H1 (cell line): Measurements from ENCODE around the gene NRAS. TPM values are rescaled to one million over a fixed set of nuclear protein-coding genes. Genes with fewer than 3 reads are reported as not detected.
A peak's percentile ranks its signal among the peaks of the same experiment; 100 is the strongest.

Source experiments
- CTCF ChIA-PET: fragments of 300-600 bp; sonication (Branson Sonifier 250); formaldehyde crosslinking; loops from one replicate; lab custom pipeline; 2021; ENCODE audit not compliant: partially characterized antibody; lab: Charles Lee
- POLR2A ChIA-PET: fragments of 300-600 bp; sonication (Branson Sonifier 250); formaldehyde crosslinking; loops from one replicate; lab custom pipeline; 2021; ENCODE audit warnings: inconsistent platforms; ENCODE audit not compliant: partially characterized antibody; lab: Charles Lee
- DNase-seq, 2 experiments: peaks; one replicate each; pipeline versions ENCODE4 v3.0.0 to v3.0.0-alpha.2; 2010 to 2022; ENCODE audit warnings: low spot score in 2 of 2, low read depth in 1 of 2, mixed read lengths in 1 of 2
- FAIRE-seq: peaks from 2 replicates; lab custom pipeline; 2011; peaks lifted over from hg19 to GRCh38; lab: Jason Lieb, UNC
- H2AFZ ChIP-seq: 2 replicates; pipeline ENCODE4 v1.8.1; 2012; ENCODE audit warnings: low read length, inconsistent platforms
- H2AK5ac ChIP-seq: 2 replicates; pipeline ENCODE4 v1.6.1; 2013; ENCODE audit warnings: low read depth, low read length
- H2BK120ac ChIP-seq: replicated peaks from 2 replicates; pipeline ENCODE3; 2013; ENCODE audit warnings: low read depth, low read length, inconsistent platforms
- H2BK12ac ChIP-seq: 2 replicates; pipeline ENCODE4 v1.6.1; 2013; ENCODE audit warnings: low read depth, low read length
- H2BK15ac ChIP-seq: 2 replicates; pipeline ENCODE4 v1.6.1; 2013; ENCODE audit warnings: low read length
- H2BK20ac ChIP-seq: 2 replicates; pipeline ENCODE4 v1.6.1; 2013; ENCODE audit warnings: low read length
- H2BK5ac ChIP-seq: 2 replicates; pipeline ENCODE4 v1.6.1; 2013; ENCODE audit warnings: low read depth, low read length
- H3K14ac ChIP-seq: 2 replicates; pipeline ENCODE4 v1.6.1; 2013; ENCODE audit warnings: inconsistent platforms; ENCODE audit not compliant: insufficient read length
- H3K18ac ChIP-seq: 2 replicates; pipeline ENCODE4 v1.6.1; 2013; ENCODE audit warnings: low read length; ENCODE audit errors: extremely low read depth
- H3K23ac ChIP-seq: 2 replicates; pipeline ENCODE4 v1.6.1; 2013; ENCODE audit warnings: inconsistent platforms; ENCODE audit not compliant: insufficient read length
- H3K23me2 ChIP-seq: 2 replicates; pipeline ENCODE4 v1.6.1; 2013; ENCODE audit warnings: low read depth, low read length
- H3K27ac ChIP-seq: 2 replicates; pipeline ENCODE4 v1.6.1; 2011; ENCODE audit warnings: low read depth, low read length, inconsistent platforms
- H3K27me3 ChIP-seq, 4 experiments: replicated peaks in 1 of 4; 1 replicate in 1 of 4; 2 replicates in 3 of 4; pipeline versions ENCODE4 v1.6.1 to v1.8.1; 2011 to 2013; ENCODE audit warnings: low read length in 3 of 4, mild to moderate bottlenecking in 3 of 4, inconsistent platforms in 2 of 4, mixed read lengths in 2 of 4, moderate library complexity in 1 of 4; ENCODE audit not compliant: control insufficient read depth in 3 of 4, insufficient read depth in 3 of 4; ENCODE audit errors: extremely low read depth in 1 of 4
- H3K36me3 ChIP-seq, 4 experiments: 2 replicates each; pipeline versions ENCODE4 v1.6.1 to v1.8.1; 2011 to 2013; ENCODE audit warnings: mild to moderate bottlenecking in 4 of 4, low read length in 3 of 4, moderate library complexity in 2 of 4, control low read depth in 1 of 4, inconsistent platforms in 1 of 4; ENCODE audit not compliant: insufficient read depth in 4 of 4, control insufficient read depth in 2 of 4
- H3K4ac ChIP-seq: replicated peaks from 2 replicates; pipeline ENCODE3; 2013; ENCODE audit warnings: low read length, low read depth, mixed read lengths, inconsistent platforms; ENCODE audit not compliant: insufficient read length
- H3K4me1 ChIP-seq, 4 experiments: replicated peaks in 1 of 4; 1 replicate in 1 of 4; 2 replicates in 3 of 4; pipeline versions ENCODE4 v1.6.1 to v1.8.1; 2011 to 2013; ENCODE audit warnings: low read length in 3 of 4, inconsistent platforms in 2 of 4, mixed read lengths in 1 of 4; ENCODE audit not compliant: insufficient read depth in 4 of 4, control insufficient read depth in 3 of 4
- H3K4me2 ChIP-seq, 2 experiments: 2 replicates each; pipeline versions ENCODE4 v1.6.1 to v1.8.1; 2011 to 2013; ENCODE audit warnings: low read depth in 2 of 2, low read length in 2 of 2, control low read depth in 1 of 2, inconsistent platforms in 1 of 2, mild to moderate bottlenecking in 1 of 2; ENCODE audit not compliant: insufficient read depth in 1 of 2
- H3K4me3 ChIP-seq, 4 experiments: fragments of 200-600, 300-600 bp in 1 of 4; sonication (generic), shearing (Covaris generic), sonication (Bioruptor Twin) in 1 of 4; 2 replicates each; pipeline versions ENCODE4 v1.5.1 to v1.8.1; 2011 to 2016; ENCODE audit warnings: low read length in 4 of 4, low read depth in 3 of 4, control low read depth in 2 of 4, inconsistent platforms in 2 of 4, mild to moderate bottlenecking in 2 of 4, mixed read lengths in 1 of 4, moderate library complexity in 1 of 4; ENCODE audit not compliant: insufficient read depth in 2 of 4; ENCODE audit errors: extremely low read depth in 1 of 4
- H3K56ac ChIP-seq: replicated peaks from 2 replicates; pipeline ENCODE3; 2013; ENCODE audit warnings: low read depth, mild to moderate bottlenecking, mixed read lengths, low read length, inconsistent platforms; ENCODE audit not compliant: insufficient read length
- H3K79me1 ChIP-seq: 2 replicates; pipeline ENCODE4 v1.6.1; 2013; ENCODE audit warnings: low read depth, low read length, control low read depth
- H3K79me2 ChIP-seq, 2 experiments: 2 replicates each; pipeline versions ENCODE4 v1.6.1 to v1.8.1; 2012 to 2013; ENCODE audit warnings: low read length in 2 of 2, mild to moderate bottlenecking in 2 of 2, inconsistent platforms in 1 of 2; ENCODE audit not compliant: insufficient read depth in 2 of 2, control insufficient read depth in 1 of 2
- H3K9ac ChIP-seq, 4 experiments: replicated peaks in 1 of 4; 1 replicate in 1 of 4; 2 replicates in 3 of 4; pipeline versions ENCODE4 v1.6.1 to v1.8.1; 2011 to 2013; ENCODE audit warnings: low read depth in 3 of 4, low read length in 3 of 4, control low read depth in 2 of 4, mild to moderate bottlenecking in 2 of 4, moderate library complexity in 2 of 4, inconsistent platforms in 1 of 4; ENCODE audit errors: extremely low read depth in 1 of 4
- H3K9me3 ChIP-seq, 2 experiments: 2 replicates each; pipeline versions ENCODE4 v1.6.1 to v1.8.1; 2012 to 2013; ENCODE audit warnings: mild to moderate bottlenecking in 2 of 2, moderate library complexity in 2 of 2, control low read depth in 1 of 2, inconsistent platforms in 1 of 2, low read depth in 1 of 2, low read length in 1 of 2, mixed read lengths in 1 of 2; ENCODE audit not compliant: insufficient read depth in 2 of 2
- H4K20me1 ChIP-seq, 2 experiments: replicated peaks in 1 of 2; 2 replicates each; pipeline versions ENCODE3 to v1.8.1; 2011 to 2013; ENCODE audit warnings: inconsistent platforms in 2 of 2, low read length in 2 of 2, mild to moderate bottlenecking in 1 of 2; ENCODE audit not compliant: insufficient read depth in 2 of 2, control insufficient read depth in 1 of 2
- H4K5ac ChIP-seq: 2 replicates; pipeline ENCODE4 v1.6.1; 2013; ENCODE audit warnings: low read length, low read depth, mixed read lengths, inconsistent platforms; ENCODE audit not compliant: insufficient read length
- H4K8ac ChIP-seq: 2 replicates; pipeline ENCODE4 v1.8.0; 2013; ENCODE audit warnings: mild to moderate bottlenecking, moderate library complexity, low read length, inconsistent platforms; ENCODE audit not compliant: insufficient read depth; ENCODE audit errors: extremely low read depth
- H4K91ac ChIP-seq: replicated peaks from 2 replicates; pipeline ENCODE3; 2013; ENCODE audit warnings: low read length, mixed read lengths, inconsistent platforms; ENCODE audit not compliant: insufficient read length
- CREB1 ChIP-seq: IDR thresholded peaks from 2 replicates; pipeline ENCODE4 v1.6.1; 2012; ENCODE audit warnings: inconsistent platforms
- FOSL1 ChIP-seq: IDR thresholded peaks from 2 replicates; pipeline ENCODE4 v1.6.1; 2011; ENCODE audit warnings: mild to moderate bottlenecking, low read depth, low read length, moderate library complexity; ENCODE audit not compliant: insufficient read depth
- GABPA ChIP-seq: IDR thresholded peaks from 2 replicates; pipeline ENCODE4 v1.6.1; 2011; ENCODE audit warnings: mild to moderate bottlenecking, low read length, moderate library complexity, borderline replicate concordance; ENCODE audit not compliant: insufficient read depth
- KDM1A ChIP-seq: fragments of 200-600, 300-600 bp; sonication (generic); IDR thresholded peaks from 2 replicates; pipeline ENCODE4 v1.7.1; 2016; ENCODE audit warnings: mild to moderate bottlenecking, low read length, borderline replicate concordance
- RAD21 ChIP-seq, 2 experiments: IDR thresholded peaks in 1 of 2; conservative IDR thresholded peaks in 1 of 2; 2 replicates each; pipeline ENCODE4 v1.6.1; 2011; ENCODE audit warnings: low read depth in 2 of 2, low read length in 2 of 2, improper control_type of control experiment in 1 of 2, inconsistent platforms in 1 of 2, mild to moderate bottlenecking in 1 of 2, moderate library complexity in 1 of 2
- RNF2 ChIP-seq: fragments of 200-900, 300-1000 bp; sonication (generic); IDR thresholded peaks from 2 replicates; pipeline ENCODE4 v1.7.1; 2016; ENCODE audit warnings: borderline replicate concordance, low read depth, mild to moderate bottlenecking, antibody characterized with exemption, low read length; ENCODE audit not compliant: poor library complexity, severe bottlenecking; ENCODE audit errors: missing control alignments
- SIRT6 ChIP-seq: IDR thresholded peaks from one replicate; pipeline ENCODE4 v1.7.1; 2012; ENCODE audit warnings: low read length, inconsistent platforms
- WGBS, 2 experiments: shearing (Covaris generic) in 1 of 2; methylation state at CpG; one replicate each; pipeline versions ENCODE4 v1.1.6 to v1.1.7; 2013 to 2015; ENCODE audit warnings: low lambda C conversion rate in 2 of 2, mixed read lengths in 2 of 2, inconsistent platforms in 1 of 2, low coverage in 1 of 2, missing lambda C conversion rate in 1 of 2; ENCODE audit not compliant: insufficient replicate concordance in 2 of 2, insufficient coverage in 1 of 2, insufficient read length in 1 of 2; ENCODE audit errors: extremely low coverage in 1 of 2, missing lambda C conversion rate in 1 of 2; 5-methylcytosine and 5-hydroxymethylcytosine counted together
- long read RNA-seq, 2 experiments: library from RNA in 1 of 2; library from capped mRNA in 1 of 2; stranded (forward); transcript quantifications; one replicate each; pipeline ENCODE4 v2.0.0, GENCODE V29; 2021; ENCODE audit warnings: inconsistent platforms in 1 of 2
- polyA minus RNA-seq, 3 experiments: library from RNA; depleted of rRNA, polyadenylated mRNA; stranded (reverse); fragments of >200 nt; gene quantifications; 1 replicate in 2 of 3; 2 replicates in 1 of 3; pipeline ENCODE4 v1.2.3, GENCODE V29; 2011
- polyA plus RNA-seq, 7 experiments: library from polyadenylated mRNA; depleted of rRNA in 3 of 7; stranded (reverse) in 5 of 7; unstranded in 2 of 7; fragments of >200 nt in 5 of 7; fragments of 200-250 nt in 2 of 7; gene quantifications; 1 replicate in 5 of 7; 2 replicates in 1 of 7; 4 replicates in 1 of 7; pipeline versions ENCODE4 v1.2.1 to v1.2.3, GENCODE V29; 2011 to 2013; ENCODE audit warnings: missing spikeins in 2 of 7, mixed read lengths in 2 of 7
- total RNA-seq: library from RNA; stranded (reverse); fragmentation: NEBNext Ultra II Directional; extraction: Animal tissue kit (Norgen Biotek cat#: 25700); gene quantifications from 2 replicates; pipeline ENCODE4 v1.2.1, GENCODE V29; 2021

The NRAS gene
- 63.2 and 65.1 TPM in 2 replicates for total RNA-seq
- 13.8 and 24.5 TPM in 2 replicates for polyA plus RNA-seq (2011; rRNA removed)
- 27.9 TPM for polyA plus RNA-seq (2011; cell fraction: cytosol; rRNA removed)
- 10.1 TPM for polyA plus RNA-seq (2011; cell fraction: nucleus; rRNA removed)
- 22.0 to 38.8 TPM (median 26.4 TPM) in 4 replicates for polyA plus RNA-seq (2012, experiment 1 of 2)
- 4.6 TPM for polyA plus RNA-seq (2012, experiment 2 of 2)
- polyA plus RNA-seq (2013, experiment 1 of 2) = 49.8 TPM
- 49.3 TPM for polyA plus RNA-seq (2013, experiment 2 of 2)
- 56.0 and 80.7 TPM in 2 replicates for polyA minus RNA-seq (2011; rRNA and poly(A)+ RNA removed)
- polyA minus RNA-seq (2011; cell fraction: cytosol; rRNA and poly(A)+ RNA removed) = 28.6 TPM
- 40.2 TPM for polyA minus RNA-seq (2011; cell fraction: nucleus; rRNA and poly(A)+ RNA removed)
- long read RNA-seq, experiment 1, full-length matches to known transcripts = 12 of 75 reads
- long read RNA-seq, experiment 1, partial matches to known transcripts = 18 of 75 reads
- long read RNA-seq, experiment 1, other reads (novel, unspliced or antisense) = 45 of 75 reads
- long read RNA-seq, experiment 2, full-length matches to known transcripts = 23 of 27 reads
- long read RNA-seq, experiment 2, partial matches to known transcripts = 3 of 27 reads
- long read RNA-seq, experiment 2, other reads (novel, unspliced or antisense) = 1 of 27 reads

DNA sequence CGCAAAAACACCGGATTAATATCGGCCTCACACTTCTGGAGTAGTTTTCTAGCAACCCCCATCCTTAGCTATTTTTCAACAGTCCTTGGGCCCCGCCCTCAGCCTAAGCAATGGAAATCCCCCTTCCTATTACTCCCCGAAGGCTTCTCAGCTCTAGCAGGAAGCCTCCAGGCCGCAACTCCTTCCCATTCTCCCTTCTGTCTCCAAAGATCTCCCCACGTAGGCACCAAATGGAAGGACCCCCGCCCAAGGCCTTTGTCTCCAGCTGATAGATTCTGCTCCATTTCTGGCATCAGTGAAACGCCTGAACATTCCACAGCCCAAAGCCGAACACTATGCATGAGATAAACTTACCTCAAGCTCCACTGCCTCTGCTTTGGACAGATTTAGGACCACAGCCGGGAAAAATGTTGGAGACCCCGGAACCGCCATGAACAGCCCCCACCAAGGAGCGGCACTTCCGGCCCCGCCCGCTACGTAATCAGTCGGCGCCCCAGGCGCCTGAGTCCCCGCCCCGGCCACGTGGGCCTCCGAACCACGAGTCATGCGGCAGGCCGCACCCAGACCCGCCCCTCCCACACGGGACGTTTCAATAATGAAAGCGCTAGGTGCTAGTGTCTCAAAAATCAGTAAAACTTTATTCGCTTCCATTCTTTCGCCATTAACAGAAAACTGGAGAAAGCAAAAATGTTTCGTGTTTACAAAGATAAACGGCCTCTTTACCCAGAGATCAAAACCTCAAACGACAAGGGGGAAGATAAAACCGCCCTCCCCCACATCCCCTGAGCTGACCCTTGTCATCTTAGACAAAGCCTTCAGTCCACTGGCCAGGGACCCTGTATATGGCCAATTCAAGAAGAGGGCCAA lies at the start of gene NRAS:
Gene NRAS, minus strand, starts transcription at position 468 of the 867 bp plus-strand sequence. CDS start 611 bp downstream, outside the sequence.
- Histone ChIP-seq H3K4me3 (peak within 1 kb of the TSS; percentile 97 to 98 (median 97)), H2BK20ac (no peak within 1 kb of the TSS), H3K27ac (peak within 1 kb of the TSS; percentile 95), H3K56ac (peak within 1 kb of the TSS; percentile 43), H4K20me1 (no peaks in the 10 kb centered on the region), H2BK12ac (no peak within 1 kb of the TSS; the same call in 1 of the 2 replicates), H3K23ac (no peak within 1 kb of the TSS), H3K14ac (no peak within 1 kb of the TSS), H2BK120ac (no peak within 1 kb of the TSS), H4K8ac (peak within 1 kb of the TSS; percentile 97; the same call in 1 of the 2 replicates), H4K5ac (peak within 1 kb of the TSS; percentile 96), H3K9ac (peak within 1 kb of the TSS; percentile 94 to 98 (median 97)), H3K36me3 (peaks cover 19 to 73% (median 45%) of the 10 kb centered on the region in 4 experiments), H3K18ac (peak within 1 kb of the TSS; percentile 80), H3K4ac (peak within 1 kb of the TSS; percentile 17), H2BK5ac (peak within 1 kb of the TSS; percentile 88; the same call in 1 of the 2 replicates), H2AFZ (peak within 1 kb of the TSS; percentile 95; the same call in 1 of the 2 replicates), H4K91ac (peak within 1 kb of the TSS; percentile 56), H3K9me3 (no peaks in the 10 kb centered on the region), H3K4me2 (peak within 1 kb of the TSS; percentile 76 to 93), H3K79me2 (peaks cover 0 to 28% of the 10 kb centered on the region in 2 experiments; a peak in 3 of 4 replicates), H2AK5ac (no peak within 1 kb of the TSS), H3K23me2 (no peaks in the 10 kb centered on the region), H3K79me1 (no peaks in the 10 kb centered on the region), H3K27me3 (no peaks in the 10 kb centered on the region), H2BK15ac (no peak within 1 kb of the TSS), H3K4me1 (no peaks in the 10 kb centered on the region; a peak in 1 of 7 replicates)
- POLR2A ChIA-PET = interaction anchor here (0.6 to 4.9 kb wide), 27 partner anchors 10 to 317 kb away, joined by 3 to 54 read pairs (median 5); partner anchors contain the start of genes AMPD1, CSDE1, DENND2C and TRIM33
- CTCF ChIA-PET = interaction anchor here (0.6 to 1.5 kb wide), 4 partner anchors 8 to 370 kb away, joined by 3 to 6 read pairs (median 3); partner anchors contain the start of gene AMPD1
- no peak for FAIRE-seq
- 2% methylated on average over 38 of the region's 38 CpGs; no CpG with 5 or more reads in 1 of the 2 experiments for WGBS, 2 experiments
- peak; percentile 73 to 98 for DNase-seq
- TF ChIP-seq RAD21 (IDR thresholded peaks at IDR 0.05 in 1 of 2, conservative IDR thresholded peaks at IDR 0.05 in 1 of 2; ENCODE audit: low read depth in 2 of 2, low read length in 2 of 2) (no peak), FOSL1 (no peak), KDM1A (no peak), RNF2 (no peak), CREB1 (peak; percentile 96), GABPA (no peak), SIRT6 (no peak)
